Measurements from ENCODE around the gene KLHDC7A. TPM values are rescaled to one million over a fixed set of nuclear protein-coding genes. Genes with fewer than 3 reads are reported as not detected.

Gene KLHDC7A
- polyA plus RNA-seq, 1 experiment, result not detected

DNA sequence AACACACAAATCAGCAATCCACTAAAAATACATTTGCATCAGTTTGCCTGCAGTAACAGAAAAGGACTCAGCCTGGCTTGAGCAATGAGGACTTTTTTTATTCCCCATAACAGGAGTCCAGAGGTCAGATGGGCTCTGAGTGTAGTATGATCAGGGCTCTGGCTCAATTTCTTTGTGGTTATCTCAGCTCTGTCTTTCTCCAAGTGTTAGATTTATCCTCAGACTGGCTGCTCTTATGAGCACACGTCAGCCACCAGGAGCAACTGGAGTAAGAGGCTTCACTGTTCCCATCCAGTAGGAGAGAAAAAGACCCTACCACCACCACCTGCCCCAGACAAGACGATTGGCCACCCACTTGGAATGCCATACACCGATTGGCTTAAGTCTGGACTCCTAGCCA, 36.2 kb upstream of the KLHDC7A start:
- TF ChIP-seq, protein P1, sequence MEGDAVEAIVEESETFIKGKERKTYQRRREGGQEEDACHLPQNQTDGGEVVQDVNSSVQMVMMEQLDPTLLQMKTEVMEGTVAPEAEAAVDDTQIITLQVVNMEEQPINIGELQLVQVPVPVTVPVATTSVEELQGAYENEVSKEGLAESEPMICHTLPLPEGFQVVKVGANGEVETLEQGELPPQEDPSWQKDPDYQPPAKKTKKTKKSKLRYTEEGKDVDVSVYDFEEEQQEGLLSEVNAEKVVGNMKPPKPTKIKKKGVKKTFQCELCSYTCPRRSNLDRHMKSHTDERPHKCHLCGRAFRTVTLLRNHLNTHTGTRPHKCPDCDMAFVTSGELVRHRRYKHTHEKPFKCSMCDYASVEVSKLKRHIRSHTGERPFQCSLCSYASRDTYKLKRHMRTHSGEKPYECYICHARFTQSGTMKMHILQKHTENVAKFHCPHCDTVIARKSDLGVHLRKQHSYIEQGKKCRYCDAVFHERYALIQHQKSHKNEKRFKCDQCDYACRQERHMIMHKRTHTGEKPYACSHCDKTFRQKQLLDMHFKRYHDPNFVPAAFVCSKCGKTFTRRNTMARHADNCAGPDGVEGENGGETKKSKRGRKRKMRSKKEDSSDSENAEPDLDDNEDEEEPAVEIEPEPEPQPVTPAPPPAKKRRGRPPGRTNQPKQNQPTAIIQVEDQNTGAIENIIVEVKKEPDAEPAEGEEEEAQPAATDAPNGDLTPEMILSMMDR (IDR thresholded peaks at IDR 0.05; ENCODE audit: low read depth, low read length), result no peak
- peaks cover 6% of the 10 kb centered on the region for H3K9me3 ChIP-seq (ENCODE audit: control insufficient read depth, insufficient read depth, low read length)
- POLR2A ChIA-PET, result no interaction called here
- H3K27me3 ChIP-seq (ENCODE audit: control insufficient read depth, insufficient read depth, low read length), result no peaks in the 10 kb centered on the region
- CTCF ChIA-PET, result no interaction called here
- no peak overlapping the region for H3K4me3 ChIP-seq (ENCODE audit: low read depth, low read length)
- no peak for DNase-seq (ENCODE audit: low read depth, low spot score)
- no peak overlapping the region for H3K27ac ChIP-seq (ENCODE audit: low read depth, low read length)

DNA sequence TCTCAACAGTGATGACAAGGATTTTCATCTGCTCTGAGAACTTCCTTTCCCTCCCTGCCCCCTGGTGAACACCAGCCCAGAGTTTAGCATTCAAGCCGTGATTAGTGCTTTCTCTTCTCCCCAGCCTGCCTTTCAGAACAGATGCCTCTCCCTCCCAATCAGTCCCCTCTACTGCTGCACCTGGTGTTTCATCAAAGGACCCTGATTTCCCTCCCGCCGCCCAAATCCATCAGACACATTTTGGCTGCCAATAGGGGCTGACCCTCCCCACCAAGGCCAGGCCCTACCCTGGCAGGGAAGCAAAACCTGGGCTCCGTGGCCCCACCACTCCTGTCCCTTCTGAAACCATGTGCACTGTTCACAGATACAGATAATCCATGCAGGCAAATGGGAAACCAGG, 34.0 kb upstream of the KLHDC7A start:
- Histone ChIP-seq H3K27me3 (ENCODE audit: control insufficient read depth, insufficient read depth, low read length) (no peaks in the 10 kb centered on the region), H3K27ac (ENCODE audit: low read depth, low read length) (no peak overlapping the region), H3K9me3 (ENCODE audit: control insufficient read depth, insufficient read depth, low read length) (peaks cover 6% of the 10 kb centered on the region), H3K4me3 (ENCODE audit: low read depth, low read length) (no peak overlapping the region)
- TF ChIP-seq, protein P1 (IDR thresholded peaks at IDR 0.05; ENCODE audit: low read depth, low read length), result no peak
- ChIA-PET POLR2A (no interaction called here), CTCF (no interaction called here)
- DNase-seq (ENCODE audit: low read depth, low spot score), result no peak

DNA sequence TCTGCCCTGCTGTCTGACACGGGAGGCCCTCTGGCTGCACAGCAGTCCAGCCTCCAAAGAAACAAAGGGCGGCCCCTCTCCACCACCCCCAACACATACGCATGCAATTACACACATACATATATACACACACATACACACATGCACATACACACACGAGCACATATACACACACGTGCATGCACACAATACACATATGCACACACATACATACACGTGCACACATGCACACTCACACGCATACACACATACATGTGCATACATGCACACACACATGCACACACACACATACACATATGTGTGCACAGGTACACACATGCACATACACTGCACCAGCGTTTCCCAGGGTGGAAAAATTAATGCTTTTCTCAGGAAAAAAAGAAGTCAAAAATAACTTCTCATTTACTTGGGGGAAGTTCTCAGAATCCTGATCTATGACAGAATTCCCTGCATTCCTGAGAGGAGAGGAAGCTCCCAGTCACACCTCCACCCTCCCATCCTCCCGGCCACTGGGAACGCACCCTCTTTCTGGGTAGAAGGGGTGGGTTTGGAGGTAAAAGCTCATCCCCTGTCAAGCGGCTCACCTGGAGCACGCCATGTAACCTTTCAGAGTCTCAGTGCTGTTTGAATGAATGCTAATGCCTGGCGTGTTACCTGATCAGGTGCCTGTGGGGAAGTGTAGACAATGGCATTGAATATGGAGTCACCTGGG, 33.1 kb upstream of the KLHDC7A start:
- TF ChIP-seq, protein P1 (IDR thresholded peaks at IDR 0.05; ENCODE audit: low read depth, low read length), result no peak
- DNase-seq (ENCODE audit: low read depth, low spot score), result no peak
- Histone ChIP-seq H3K27ac (ENCODE audit: low read depth, low read length) (no peak overlapping the region), H3K9me3 (ENCODE audit: control insufficient read depth, insufficient read depth, low read length) (peaks cover 6% of the 10 kb centered on the region), H3K4me3 (ENCODE audit: low read depth, low read length) (no peak overlapping the region), H3K27me3 (ENCODE audit: control insufficient read depth, insufficient read depth, low read length) (no peaks in the 10 kb centered on the region)
- POLR2A ChIA-PET, result no interaction called here
- CTCF ChIA-PET, result no interaction called here

DNA sequence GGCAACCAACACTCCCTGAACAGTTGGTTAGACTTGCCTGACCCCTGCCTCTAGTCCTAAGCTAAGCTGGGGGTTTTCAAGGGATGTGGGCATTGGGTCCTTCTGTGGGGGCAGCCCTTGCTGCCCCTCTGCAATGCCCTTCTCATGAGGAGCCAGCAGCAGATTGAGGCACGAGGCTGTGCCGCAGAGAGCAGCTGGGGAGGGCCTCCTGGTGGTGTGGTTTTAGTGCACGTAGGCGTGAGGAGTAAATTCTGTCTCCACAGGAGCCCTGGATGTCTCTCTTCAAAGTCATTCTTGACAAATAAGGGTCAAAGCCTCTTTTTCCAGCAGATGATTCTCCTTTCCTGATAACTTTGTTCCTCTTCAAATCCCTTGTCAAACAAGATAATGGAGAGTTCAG, 31.8 kb upstream of the KLHDC7A start:
- Histone ChIP-seq H3K27me3 (ENCODE audit: control insufficient read depth, insufficient read depth, low read length) (no peaks in the 10 kb centered on the region), H3K27ac (ENCODE audit: low read depth, low read length) (no peak overlapping the region), H3K9me3 (ENCODE audit: control insufficient read depth, insufficient read depth, low read length) (peaks cover 6% of the 10 kb centered on the region), H3K4me3 (ENCODE audit: low read depth, low read length) (no peak overlapping the region)
- TF ChIP-seq, protein P1 (IDR thresholded peaks at IDR 0.05; ENCODE audit: low read depth, low read length), result no peak
- ChIA-PET POLR2A (no interaction called here), CTCF (no interaction called here)
- DNase-seq (ENCODE audit: low read depth, low spot score), result no peak

DNA sequence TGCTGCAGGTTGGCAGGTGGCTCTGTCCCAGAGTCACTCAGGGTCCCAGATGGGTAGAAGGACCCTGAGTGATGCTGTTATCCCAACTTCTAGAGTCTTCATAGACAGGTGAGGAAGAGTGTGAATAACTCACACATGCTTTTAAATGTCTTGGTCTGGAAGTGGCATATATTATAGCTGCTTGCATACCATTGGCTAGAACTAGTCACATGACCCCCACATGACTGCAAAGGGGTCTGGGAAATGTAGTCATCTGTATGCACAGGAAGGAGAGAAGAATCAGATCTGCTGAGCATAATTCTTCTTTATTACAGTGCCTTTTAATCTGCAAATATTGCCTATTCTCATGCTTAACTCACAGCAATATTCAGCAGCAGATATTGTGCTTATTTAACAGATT, 28.2 kb upstream of the KLHDC7A start:
- POLR2A ChIA-PET, result no interaction called here
- no peaks in the 10 kb centered on the region; the same call in 1 of the 2 replicates for H3K9me3 ChIP-seq (ENCODE audit: control insufficient read depth, insufficient read depth, low read length)
- CTCF ChIA-PET, result no interaction called here
- H3K27ac ChIP-seq (ENCODE audit: low read depth, low read length), result no peak overlapping the region
- DNase-seq (ENCODE audit: low read depth, low spot score), result no peak
- no peak overlapping the region for H3K4me3 ChIP-seq (ENCODE audit: low read depth, low read length)
- TF ChIP-seq, protein P1 (IDR thresholded peaks at IDR 0.05; ENCODE audit: low read depth, low read length), result no peak
- no peaks in the 10 kb centered on the region for H3K27me3 ChIP-seq (ENCODE audit: control insufficient read depth, insufficient read depth, low read length)
